ENCODE results near the gene SLC22A31. TPM values are rescaled to one million over a fixed set of nuclear protein-coding genes. Genes with fewer than 3 reads are reported as not detected.
"Not testable (repeated sequence)": the region's sequence is repeated elsewhere in the genome, so short reads cannot be mapped to it uniquely, and the experiment has no call there.

The SLC22A31 gene
- total RNA-seq, 1 donor from 2014 or later = 1.7 TPM

DNA sequence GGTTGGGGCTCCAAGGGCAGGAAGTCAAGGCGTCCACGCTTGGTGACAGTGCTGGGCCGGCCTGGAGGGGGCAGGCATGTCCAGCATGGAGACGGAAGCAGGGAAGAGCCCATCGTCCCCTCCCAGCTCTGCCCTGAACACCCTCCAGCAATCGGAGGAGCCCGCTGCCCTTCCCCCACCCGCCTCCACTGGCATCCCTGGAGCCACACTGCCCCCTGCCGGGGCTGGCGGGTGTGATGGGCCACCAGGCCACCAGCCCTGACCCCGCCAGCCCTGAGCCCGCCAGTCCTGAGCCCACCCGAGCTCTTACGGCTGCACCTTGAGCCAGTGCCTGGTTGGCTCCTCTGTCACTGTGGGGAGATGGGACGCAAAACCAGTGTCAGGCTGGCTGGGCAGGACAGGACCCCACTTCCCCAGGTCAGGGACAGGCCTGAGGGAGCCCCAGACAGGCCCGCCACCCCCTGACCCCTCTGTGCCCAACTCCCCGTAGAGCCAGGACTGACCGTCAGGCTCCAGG lies 32.9 kb downstream of the SLC22A31 start:
- TF ChIP-seq, protein P1, sequence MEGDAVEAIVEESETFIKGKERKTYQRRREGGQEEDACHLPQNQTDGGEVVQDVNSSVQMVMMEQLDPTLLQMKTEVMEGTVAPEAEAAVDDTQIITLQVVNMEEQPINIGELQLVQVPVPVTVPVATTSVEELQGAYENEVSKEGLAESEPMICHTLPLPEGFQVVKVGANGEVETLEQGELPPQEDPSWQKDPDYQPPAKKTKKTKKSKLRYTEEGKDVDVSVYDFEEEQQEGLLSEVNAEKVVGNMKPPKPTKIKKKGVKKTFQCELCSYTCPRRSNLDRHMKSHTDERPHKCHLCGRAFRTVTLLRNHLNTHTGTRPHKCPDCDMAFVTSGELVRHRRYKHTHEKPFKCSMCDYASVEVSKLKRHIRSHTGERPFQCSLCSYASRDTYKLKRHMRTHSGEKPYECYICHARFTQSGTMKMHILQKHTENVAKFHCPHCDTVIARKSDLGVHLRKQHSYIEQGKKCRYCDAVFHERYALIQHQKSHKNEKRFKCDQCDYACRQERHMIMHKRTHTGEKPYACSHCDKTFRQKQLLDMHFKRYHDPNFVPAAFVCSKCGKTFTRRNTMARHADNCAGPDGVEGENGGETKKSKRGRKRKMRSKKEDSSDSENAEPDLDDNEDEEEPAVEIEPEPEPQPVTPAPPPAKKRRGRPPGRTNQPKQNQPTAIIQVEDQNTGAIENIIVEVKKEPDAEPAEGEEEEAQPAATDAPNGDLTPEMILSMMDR (IDR thresholded peaks at IDR 0.05; ENCODE audit: unreplicated experiment) = peak; percentile 77
- H3K27me3 Mint-ChIP-seq (ENCODE audit: low read depth) = peaks cover 18% of the 10 kb centered on the region
- peaks cover 12% of the 10 kb centered on the region for H3K4me1 Mint-ChIP-seq
- H3K4me3 Mint-ChIP-seq = no peak overlapping the region
- no peak overlapping the region for H3K27ac Mint-ChIP-seq
- no peaks in the 10 kb centered on the region for H3K36me3 Mint-ChIP-seq
- no peaks in the 10 kb centered on the region for H3K9me3 Mint-ChIP-seq
- DNase-seq (ENCODE audit: low spot score in 2 of 2, unreplicated experiment in 2 of 2) = peak; percentile 84 to 94

DNA sequence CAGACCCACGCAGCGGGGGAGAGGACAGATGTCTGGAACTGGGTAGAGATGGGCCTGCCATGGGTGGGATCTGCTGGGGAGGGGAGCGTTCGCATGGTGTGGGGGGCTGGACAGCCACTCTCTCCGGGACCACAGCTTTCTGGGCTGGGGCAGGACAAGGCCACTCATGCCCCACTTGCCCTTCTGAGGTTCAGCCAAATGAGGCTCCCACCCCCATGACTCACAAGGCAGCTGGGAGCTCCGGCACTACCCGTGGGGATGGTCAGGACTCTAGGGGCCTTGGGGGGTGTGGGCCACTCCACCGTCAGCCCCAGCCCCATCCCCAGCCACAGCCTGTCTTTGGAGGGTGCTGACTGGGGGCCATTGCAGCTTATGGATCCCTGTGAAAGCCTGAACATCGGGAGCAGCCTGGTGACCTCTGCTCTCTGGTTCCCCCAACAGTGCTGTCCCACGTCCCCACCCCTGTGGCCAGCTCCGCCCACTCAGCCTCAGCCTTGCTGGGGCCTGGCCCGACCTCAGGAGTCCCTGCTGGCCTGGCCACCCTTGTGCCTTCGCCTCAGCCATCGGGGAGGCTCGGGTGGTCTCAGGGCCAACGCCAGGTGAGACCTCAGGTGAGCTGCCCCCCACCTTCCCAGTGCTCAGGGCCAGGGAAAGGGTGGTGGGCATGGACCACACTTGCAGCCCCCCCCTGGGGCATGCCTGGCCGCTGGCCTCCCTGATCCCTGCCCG lies 33.5 kb downstream of the SLC22A31 start:
- Mint-ChIP-seq H3K27ac (no peak overlapping the region), H3K27me3 (ENCODE audit: low read depth) (peaks cover 19% of the 10 kb centered on the region), H3K4me3 (no peak overlapping the region), H3K9me3 (no peaks in the 10 kb centered on the region), H3K36me3 (no peaks in the 10 kb centered on the region), H3K4me1 (peaks cover 11% of the 10 kb centered on the region)
- DNase-seq (ENCODE audit: low spot score in 2 of 2, unreplicated experiment in 2 of 2) = no peak
- TF ChIP-seq, protein P1 (IDR thresholded peaks at IDR 0.05; ENCODE audit: unreplicated experiment) = no peak

DNA sequence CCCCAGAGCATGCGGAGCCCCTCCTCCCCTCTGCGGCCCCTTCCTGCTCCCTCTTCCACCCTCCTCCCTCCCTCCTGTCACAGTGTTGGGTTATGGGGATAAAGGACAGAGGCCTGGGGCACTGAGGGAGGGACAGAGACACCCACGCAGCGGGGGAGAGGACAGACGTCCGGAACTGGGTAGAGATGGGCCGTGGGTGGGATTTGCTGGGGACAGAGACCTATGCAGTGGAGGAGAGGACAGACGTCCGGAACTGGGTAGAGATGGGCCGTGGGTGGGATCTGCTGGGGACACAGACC lies 34.7 kb downstream of the SLC22A31 start:
- DNase-seq (ENCODE audit: low spot score in 2 of 2, unreplicated experiment in 2 of 2); H3K4me1 Mint-ChIP-seq; H3K27ac Mint-ChIP-seq; H3K4me3 Mint-ChIP-seq; H3K9me3 Mint-ChIP-seq; H3K36me3 Mint-ChIP-seq: not testable (repeated sequence)
- H3K27me3 Mint-ChIP-seq (ENCODE audit: low read depth) = peaks cover 16% of the 10 kb centered on the region

- TF ChIP-seq, protein P1 (IDR thresholded peaks at IDR 0.05; ENCODE audit: unreplicated experiment) = no peak
These were observed 35.3 kb downstream of the SLC22A31 start for GRCh38 chr16:89164847-89165680.

DNA sequence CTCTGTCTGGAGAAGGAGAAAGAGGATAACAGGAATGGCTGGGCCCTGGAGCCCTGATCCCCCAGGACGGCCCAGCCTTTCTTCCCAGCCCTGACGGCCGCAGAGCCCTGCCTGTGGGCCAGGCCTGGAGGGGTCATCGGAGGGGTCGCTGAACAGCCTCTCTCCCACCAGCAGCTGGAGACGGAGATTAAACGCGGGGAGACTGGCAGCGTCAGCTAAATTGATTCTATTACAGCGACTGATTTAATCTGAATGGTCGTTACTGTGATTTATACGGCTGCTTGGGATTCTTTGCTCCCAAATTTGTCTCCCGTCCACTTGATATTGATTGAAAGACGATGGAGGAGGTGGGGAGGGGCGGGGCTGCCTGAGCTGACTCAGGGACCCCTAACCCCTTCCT lies 35.9 kb downstream of the SLC22A31 start:
- Mint-ChIP-seq H3K4me1 (peaks cover 5% of the 10 kb centered on the region), H3K36me3 (no peaks in the 10 kb centered on the region), H3K4me3 (no peak overlapping the region), H3K27ac (no peak overlapping the region), H3K9me3 (no peaks in the 10 kb centered on the region), H3K27me3 (ENCODE audit: low read depth) (peaks cover 9% of the 10 kb centered on the region)
- TF ChIP-seq, protein P1 (IDR thresholded peaks at IDR 0.05; ENCODE audit: unreplicated experiment) = no peak
- no peak for DNase-seq (ENCODE audit: low spot score in 2 of 2, unreplicated experiment in 2 of 2)

More at GRCh38 chr16:89164847-89165680, 35.3 kb downstream of the SLC22A31 start:
- Mint-ChIP-seq H3K27ac (no peak overlapping the region), H3K4me1 (peaks cover 5% of the 10 kb centered on the region), H3K4me3 (no peak overlapping the region), H3K36me3 (no peaks in the 10 kb centered on the region), H3K9me3 (no peaks in the 10 kb centered on the region), H3K27me3 (ENCODE audit: low read depth) (peaks cover 11% of the 10 kb centered on the region)
- no peak for DNase-seq (ENCODE audit: low spot score in 2 of 2, unreplicated experiment in 2 of 2)

GRCh38 chr16:89163297-89163696 lies 37.0 kb downstream of the SLC22A31 start:
- no peaks in the 10 kb centered on the region for H3K9me3 Mint-ChIP-seq
- H3K4me3 Mint-ChIP-seq = no peak overlapping the region
- H3K27ac Mint-ChIP-seq = no peak overlapping the region
- no peaks in the 10 kb centered on the region for H3K36me3 Mint-ChIP-seq
- TF ChIP-seq, protein P1 (IDR thresholded peaks at IDR 0.05; ENCODE audit: unreplicated experiment) = no peak
- DNase-seq (ENCODE audit: low spot score in 2 of 2, unreplicated experiment in 2 of 2) = no peak
- peaks cover 5% of the 10 kb centered on the region for H3K4me1 Mint-ChIP-seq
- peaks cover 4% of the 10 kb centered on the region for H3K27me3 Mint-ChIP-seq (ENCODE audit: low read depth)
